ENCODE data around the gene CDYL2.

The CDYL2 gene

DNA sequence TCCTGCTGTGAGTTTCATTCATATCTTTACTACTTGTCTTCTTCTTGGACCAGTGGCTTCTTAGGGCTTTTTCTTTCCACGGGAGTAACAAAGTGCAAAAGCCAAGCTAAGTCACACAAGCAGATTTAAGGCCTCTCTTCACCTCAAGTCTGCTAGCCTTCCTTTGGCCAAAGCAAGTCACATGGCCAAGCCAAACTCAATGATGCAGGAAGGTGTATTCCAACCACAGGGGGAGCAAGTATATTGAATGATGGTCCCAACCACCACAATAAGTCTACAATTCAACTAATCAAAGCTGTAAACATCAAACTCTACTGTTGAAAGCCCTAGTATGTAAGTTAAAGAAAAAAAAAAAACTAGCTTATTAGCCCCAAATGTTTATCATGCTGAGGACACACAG, 44.5 kb upstream of the CDYL2 start:
- H3K9me3 ChIP-seq (ENCODE audit: insufficient read depth, low read depth, low read length) = no peaks in the 10 kb centered on the region
- H3K4me3 ChIP-seq (ENCODE audit: low read depth, low read length) = no peak overlapping the region
- H3K4me1 ChIP-seq (ENCODE audit: control insufficient read depth in 1 of 2, insufficient read depth in 2 of 2, low read length in 2 of 2) = no peaks in the 10 kb centered on the region
- H3K27ac ChIP-seq (ENCODE audit: low read depth, low read length) = no peak overlapping the region
- WGBS (ENCODE audit: extremely low coverage, insufficient coverage, insufficient read length) = no CpG with 5 or more reads among the region's 1 CpG
- H4K12ac ChIP-seq (ENCODE audit: low read depth, low read length) = no peak overlapping the region
- H4K91ac ChIP-seq (ENCODE audit: low read depth, low read length) = no peak overlapping the region
- no peak overlapping the region for H2BK12ac ChIP-seq (ENCODE audit: low read length)
- H3K4me2 ChIP-seq (ENCODE audit: low read length) = no peak overlapping the region
- H2AFZ ChIP-seq (ENCODE audit: insufficient read depth, low read length, poor library complexity) = no peak overlapping the region
- no peak overlapping the region for H3K9ac ChIP-seq (ENCODE audit: low read length)
- no peak overlapping the region for H2BK5ac ChIP-seq (ENCODE audit: low read depth, low read length, poor library complexity)
- no peak for DNase-seq
- H3K4ac ChIP-seq (ENCODE audit: low read depth, low read length) = no peak overlapping the region
- no peak overlapping the region for H2BK120ac ChIP-seq (ENCODE audit: insufficient read depth, low read length, poor library complexity)
- H3K79me1 ChIP-seq (ENCODE audit: low read length) = no peaks in the 10 kb centered on the region
- H3K27me3 ChIP-seq (ENCODE audit: insufficient read depth, low read length) = no peaks in the 10 kb centered on the region
- no peak overlapping the region for H2AK5ac ChIP-seq (ENCODE audit: low read length)
- H3K23ac ChIP-seq (ENCODE audit: low read length) = no peak overlapping the region
- no peak overlapping the region for H3K14ac ChIP-seq (ENCODE audit: low read length)
- H4K8ac ChIP-seq (ENCODE audit: low read depth, low read length) = no peak overlapping the region
- no peak overlapping the region for H3K18ac ChIP-seq (ENCODE audit: low read length)
- H3K79me2 ChIP-seq (ENCODE audit: control insufficient read depth, insufficient read depth, low read length, poor library complexity) = no peaks in the 10 kb centered on the region
- H3K36me3 ChIP-seq (ENCODE audit: control insufficient read depth in 1 of 2, insufficient read depth in 2 of 2, low read length in 2 of 2) = no peaks in the 10 kb centered on the region

DNA sequence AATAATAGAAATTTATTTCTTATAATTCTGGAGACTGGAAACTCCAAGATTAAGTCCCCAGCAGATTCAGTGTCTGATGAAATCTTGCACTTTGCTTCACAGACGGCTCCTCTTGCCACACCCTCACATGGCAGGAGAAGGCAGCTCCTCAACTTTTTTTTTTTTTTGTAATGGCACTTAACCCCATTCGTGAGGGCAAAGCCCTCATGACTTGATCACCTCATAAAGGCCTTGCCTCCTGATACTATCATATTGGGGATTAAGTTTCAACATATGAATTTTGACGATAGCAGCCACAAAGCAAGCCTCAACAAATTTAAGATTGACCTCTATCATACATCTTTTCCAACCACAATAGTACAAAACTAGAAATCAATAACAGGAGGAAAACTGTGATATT, 42.3 kb upstream of the CDYL2 start:
- H3K79me1 ChIP-seq (ENCODE audit: low read length) = no peaks in the 10 kb centered on the region
- H3K27me3 ChIP-seq (ENCODE audit: insufficient read depth, low read length) = no peaks in the 10 kb centered on the region
- no peaks in the 10 kb centered on the region for H3K36me3 ChIP-seq (ENCODE audit: control insufficient read depth in 1 of 2, insufficient read depth in 2 of 2, low read length in 2 of 2)
- no peak overlapping the region for H3K14ac ChIP-seq (ENCODE audit: low read length)
- H2AFZ ChIP-seq (ENCODE audit: insufficient read depth, low read length, poor library complexity) = no peak overlapping the region
- H3K9ac ChIP-seq (ENCODE audit: low read length) = no peak overlapping the region
- no peak overlapping the region for H4K91ac ChIP-seq (ENCODE audit: low read depth, low read length)
- peaks cover 4% of the 10 kb centered on the region for H3K9me3 ChIP-seq (ENCODE audit: insufficient read depth, low read depth, low read length)
- no peak overlapping the region for H3K4ac ChIP-seq (ENCODE audit: low read depth, low read length)
- no peak overlapping the region for H2BK12ac ChIP-seq (ENCODE audit: low read length)
- H2AK5ac ChIP-seq (ENCODE audit: low read length) = no peak overlapping the region
- no peak overlapping the region for H2BK120ac ChIP-seq (ENCODE audit: insufficient read depth, low read length, poor library complexity)
- no peak overlapping the region for H3K18ac ChIP-seq (ENCODE audit: low read length)
- H2BK5ac ChIP-seq (ENCODE audit: low read depth, low read length, poor library complexity) = no peak overlapping the region
- no peaks in the 10 kb centered on the region for H3K79me2 ChIP-seq (ENCODE audit: control insufficient read depth, insufficient read depth, low read length, poor library complexity)
- DNase-seq = no peak
- H3K4me3 ChIP-seq (ENCODE audit: low read depth, low read length) = no peak overlapping the region
- H3K23ac ChIP-seq (ENCODE audit: low read length) = no peak overlapping the region
- H3K27ac ChIP-seq (ENCODE audit: low read depth, low read length) = no peak overlapping the region
- H4K8ac ChIP-seq (ENCODE audit: low read depth, low read length) = no peak overlapping the region
- WGBS (ENCODE audit: extremely low coverage, insufficient coverage, insufficient read length) = no CpG with 5 or more reads among the region's 3 CpGs
- no peak overlapping the region for H3K4me2 ChIP-seq (ENCODE audit: low read length)
- H4K12ac ChIP-seq (ENCODE audit: low read depth, low read length) = no peak overlapping the region
- H3K4me1 ChIP-seq (ENCODE audit: control insufficient read depth in 1 of 2, insufficient read depth in 2 of 2, low read length in 2 of 2) = no peaks in the 10 kb centered on the region

DNA sequence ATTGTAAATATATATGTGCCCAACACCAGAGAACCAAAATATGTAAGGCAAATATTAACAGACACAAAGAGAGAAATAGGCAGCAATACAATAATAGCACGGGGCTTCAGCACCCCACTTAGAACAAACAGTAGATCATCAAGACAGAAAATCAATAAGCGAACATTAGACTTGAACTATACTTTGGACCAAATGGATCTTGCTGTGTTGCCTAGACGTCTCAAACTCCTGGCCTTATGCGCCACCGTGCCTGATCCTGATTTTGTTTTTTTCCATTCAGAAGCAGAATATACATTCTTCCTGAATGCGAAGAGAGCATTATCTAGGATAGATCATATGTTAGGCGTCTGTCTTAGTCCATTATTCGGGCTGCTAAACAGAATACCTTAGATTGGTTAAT, 41.9 kb upstream of the CDYL2 start:
- H3K4ac ChIP-seq (ENCODE audit: low read depth, low read length) = no peak overlapping the region
- H3K9ac ChIP-seq (ENCODE audit: low read length) = no peak overlapping the region
- H2BK5ac ChIP-seq (ENCODE audit: low read depth, low read length, poor library complexity) = no peak overlapping the region
- H3K27me3 ChIP-seq (ENCODE audit: insufficient read depth, low read length) = no peaks in the 10 kb centered on the region
- H2BK12ac ChIP-seq (ENCODE audit: low read length) = no peak overlapping the region
- no peak overlapping the region for H3K18ac ChIP-seq (ENCODE audit: low read length)
- H3K4me3 ChIP-seq (ENCODE audit: low read depth, low read length) = no peak overlapping the region
- no peaks in the 10 kb centered on the region for H3K79me1 ChIP-seq (ENCODE audit: low read length)
- no peaks in the 10 kb centered on the region for H3K36me3 ChIP-seq (ENCODE audit: control insufficient read depth in 1 of 2, insufficient read depth in 2 of 2, low read length in 2 of 2)
- H4K12ac ChIP-seq (ENCODE audit: low read depth, low read length) = no peak overlapping the region
- no peaks in the 10 kb centered on the region for H3K79me2 ChIP-seq (ENCODE audit: control insufficient read depth, insufficient read depth, low read length, poor library complexity)
- H4K91ac ChIP-seq (ENCODE audit: low read depth, low read length) = no peak overlapping the region
- no peak overlapping the region for H3K27ac ChIP-seq (ENCODE audit: low read depth, low read length)
- peaks cover 4% of the 10 kb centered on the region for H3K9me3 ChIP-seq (ENCODE audit: insufficient read depth, low read depth, low read length)
- no peak overlapping the region for H3K14ac ChIP-seq (ENCODE audit: low read length)
- no peak overlapping the region for H4K8ac ChIP-seq (ENCODE audit: low read depth, low read length)
- H2BK120ac ChIP-seq (ENCODE audit: insufficient read depth, low read length, poor library complexity) = no peak overlapping the region
- no peak overlapping the region for H3K4me2 ChIP-seq (ENCODE audit: low read length)
- H3K23ac ChIP-seq (ENCODE audit: low read length) = no peak overlapping the region
- no peak overlapping the region for H2AFZ ChIP-seq (ENCODE audit: insufficient read depth, low read length, poor library complexity)
- DNase-seq = no peak
- no peaks in the 10 kb centered on the region for H3K4me1 ChIP-seq (ENCODE audit: control insufficient read depth in 1 of 2, insufficient read depth in 2 of 2, low read length in 2 of 2)
- no peak overlapping the region for H2AK5ac ChIP-seq (ENCODE audit: low read length)
- no CpG with 5 or more reads among the region's 8 CpGs for WGBS (ENCODE audit: extremely low coverage, insufficient coverage, insufficient read length)

GRCh38 chr16:80844395-80844794, 40.0 kb upstream of the CDYL2 start:
- no CpG with 5 or more reads among the region's 1 CpG for WGBS (ENCODE audit: extremely low coverage, insufficient coverage, insufficient read length)
- Histone ChIP-seq H4K12ac (ENCODE audit: low read depth, low read length) (no peak overlapping the region), H3K18ac (ENCODE audit: low read length) (no peak overlapping the region), H3K4me2 (ENCODE audit: low read length) (no peak overlapping the region), H3K9ac (ENCODE audit: low read length) (no peak overlapping the region), H3K36me3 (ENCODE audit: control insufficient read depth in 1 of 2, insufficient read depth in 2 of 2, low read length in 2 of 2) (no peaks in the 10 kb centered on the region), H3K27ac (ENCODE audit: low read depth, low read length) (no peak overlapping the region), H3K4me1 (ENCODE audit: control insufficient read depth in 1 of 2, insufficient read depth in 2 of 2, low read length in 2 of 2) (no peaks in the 10 kb centered on the region), H3K79me1 (ENCODE audit: low read length) (no peaks in the 10 kb centered on the region), H4K91ac (ENCODE audit: low read depth, low read length) (no peak overlapping the region), H2AFZ (ENCODE audit: insufficient read depth, low read length, poor library complexity) (no peak overlapping the region), H2BK5ac (ENCODE audit: low read depth, low read length, poor library complexity) (no peak overlapping the region), H3K79me2 (ENCODE audit: control insufficient read depth, insufficient read depth, low read length, poor library complexity) (no peaks in the 10 kb centered on the region), H2AK5ac (ENCODE audit: low read length) (no peak overlapping the region), H4K8ac (ENCODE audit: low read depth, low read length) (no peak overlapping the region), H3K27me3 (ENCODE audit: insufficient read depth, low read length) (no peaks in the 10 kb centered on the region), H3K9me3 (ENCODE audit: insufficient read depth, low read depth, low read length) (peaks cover 4% of the 10 kb centered on the region), H3K14ac (ENCODE audit: low read length) (no peak overlapping the region), H3K4me3 (ENCODE audit: low read depth, low read length) (no peak overlapping the region), H3K4ac (ENCODE audit: low read depth, low read length) (no peak overlapping the region), H2BK120ac (ENCODE audit: insufficient read depth, low read length, poor library complexity) (no peak overlapping the region), H3K23ac (ENCODE audit: low read length) (no peak overlapping the region), H2BK12ac (ENCODE audit: low read length) (no peak overlapping the region)
- DNase-seq = no peak

DNA sequence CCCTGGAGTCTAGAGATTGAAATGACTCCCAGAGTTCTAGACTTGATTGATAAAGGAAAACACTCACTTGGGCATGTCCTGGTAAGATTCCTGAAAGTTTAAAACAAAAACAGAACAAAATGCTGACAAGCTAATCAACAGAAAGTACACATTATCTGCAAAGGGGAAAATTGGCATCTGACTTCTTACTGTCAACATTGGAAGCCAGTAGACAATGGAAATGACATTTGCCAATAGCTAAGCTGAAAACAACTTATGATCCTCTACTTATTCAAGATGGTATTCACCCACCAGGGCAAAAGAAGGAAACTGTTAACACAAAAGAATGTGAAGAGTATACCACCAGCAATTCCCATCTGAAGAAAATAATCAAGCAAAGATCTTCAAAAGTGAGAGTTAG, 36.8 kb upstream of the CDYL2 start:
- Histone ChIP-seq H3K79me2 (ENCODE audit: control insufficient read depth, insufficient read depth, low read length, poor library complexity) (no peaks in the 10 kb centered on the region), H2BK12ac (ENCODE audit: low read length) (no peak overlapping the region), H3K4me3 (ENCODE audit: low read depth, low read length) (no peak overlapping the region), H3K9me3 (ENCODE audit: insufficient read depth, low read depth, low read length) (peaks cover 4% of the 10 kb centered on the region), H4K12ac (ENCODE audit: low read depth, low read length) (no peak overlapping the region), H2BK120ac (ENCODE audit: insufficient read depth, low read length, poor library complexity) (no peak overlapping the region), H3K27ac (ENCODE audit: low read depth, low read length) (no peak overlapping the region), H3K4me2 (ENCODE audit: low read length) (no peak overlapping the region), H3K14ac (ENCODE audit: low read length) (no peak overlapping the region), H2AFZ (ENCODE audit: insufficient read depth, low read length, poor library complexity) (no peak overlapping the region), H3K36me3 (ENCODE audit: control insufficient read depth in 1 of 2, insufficient read depth in 2 of 2, low read length in 2 of 2) (no peaks in the 10 kb centered on the region), H3K18ac (ENCODE audit: low read length) (no peak overlapping the region), H4K91ac (ENCODE audit: low read depth, low read length) (no peak overlapping the region), H2BK5ac (ENCODE audit: low read depth, low read length, poor library complexity) (no peak overlapping the region), H3K79me1 (ENCODE audit: low read length) (no peaks in the 10 kb centered on the region), H3K4ac (ENCODE audit: low read depth, low read length) (no peak overlapping the region), H3K23ac (ENCODE audit: low read length) (no peak overlapping the region), H2AK5ac (ENCODE audit: low read length) (no peak overlapping the region), H3K9ac (ENCODE audit: low read length) (no peak overlapping the region), H4K8ac (ENCODE audit: low read depth, low read length) (no peak overlapping the region), H3K4me1 (ENCODE audit: control insufficient read depth in 1 of 2, insufficient read depth in 2 of 2, low read length in 2 of 2) (peaks cover 2 to 4% of the 10 kb centered on the region in 2 experiments), H3K27me3 (ENCODE audit: insufficient read depth, low read length) (no peaks in the 10 kb centered on the region)
- DNase-seq = no peak
